ENCODE data around the gene MRPL48.
"Not testable (repeated sequence)": the region's sequence is repeated elsewhere in the genome, so short reads cannot be mapped to it uniquely, and the experiment has no call there.

The MRPL48 gene

DNA sequence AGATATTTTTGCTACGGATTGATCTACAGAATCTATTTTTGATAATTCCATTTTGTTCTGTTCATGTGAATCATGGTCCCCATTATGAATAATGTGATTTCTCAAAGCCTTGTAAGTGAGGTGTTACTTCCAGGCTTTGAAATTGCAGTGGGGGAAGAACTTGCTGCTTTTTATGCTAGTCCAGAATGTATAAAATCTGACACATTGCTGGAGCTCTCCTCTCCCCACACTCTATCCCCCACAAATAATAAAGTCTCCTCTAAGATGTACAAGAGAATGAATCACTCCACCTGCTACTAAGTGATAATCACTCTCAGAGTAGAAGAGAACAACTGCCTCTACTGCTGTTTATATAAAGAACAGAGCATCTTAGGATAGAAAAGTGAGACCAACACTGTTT, 20.9 kb upstream of the MRPL48 start:
- TF ChIP-seq, protein P1, sequence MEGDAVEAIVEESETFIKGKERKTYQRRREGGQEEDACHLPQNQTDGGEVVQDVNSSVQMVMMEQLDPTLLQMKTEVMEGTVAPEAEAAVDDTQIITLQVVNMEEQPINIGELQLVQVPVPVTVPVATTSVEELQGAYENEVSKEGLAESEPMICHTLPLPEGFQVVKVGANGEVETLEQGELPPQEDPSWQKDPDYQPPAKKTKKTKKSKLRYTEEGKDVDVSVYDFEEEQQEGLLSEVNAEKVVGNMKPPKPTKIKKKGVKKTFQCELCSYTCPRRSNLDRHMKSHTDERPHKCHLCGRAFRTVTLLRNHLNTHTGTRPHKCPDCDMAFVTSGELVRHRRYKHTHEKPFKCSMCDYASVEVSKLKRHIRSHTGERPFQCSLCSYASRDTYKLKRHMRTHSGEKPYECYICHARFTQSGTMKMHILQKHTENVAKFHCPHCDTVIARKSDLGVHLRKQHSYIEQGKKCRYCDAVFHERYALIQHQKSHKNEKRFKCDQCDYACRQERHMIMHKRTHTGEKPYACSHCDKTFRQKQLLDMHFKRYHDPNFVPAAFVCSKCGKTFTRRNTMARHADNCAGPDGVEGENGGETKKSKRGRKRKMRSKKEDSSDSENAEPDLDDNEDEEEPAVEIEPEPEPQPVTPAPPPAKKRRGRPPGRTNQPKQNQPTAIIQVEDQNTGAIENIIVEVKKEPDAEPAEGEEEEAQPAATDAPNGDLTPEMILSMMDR (IDR thresholded peaks at IDR 0.05; ENCODE audit: insufficient read depth, low read depth, low read length, missing control alignments): no peak
- no peak for DNase-seq (ENCODE audit: low read depth)
- no peak overlapping the region for H3K4me3 ChIP-seq (ENCODE audit: low read length)

- not testable (repeated sequence) for H3K4me3 ChIP-seq (ENCODE audit: low read length); DNase-seq (ENCODE audit: low read depth)
Observed at GRCh38 chr11:73770811-73771210, 16.9 kb upstream of the MRPL48 start.

DNA sequence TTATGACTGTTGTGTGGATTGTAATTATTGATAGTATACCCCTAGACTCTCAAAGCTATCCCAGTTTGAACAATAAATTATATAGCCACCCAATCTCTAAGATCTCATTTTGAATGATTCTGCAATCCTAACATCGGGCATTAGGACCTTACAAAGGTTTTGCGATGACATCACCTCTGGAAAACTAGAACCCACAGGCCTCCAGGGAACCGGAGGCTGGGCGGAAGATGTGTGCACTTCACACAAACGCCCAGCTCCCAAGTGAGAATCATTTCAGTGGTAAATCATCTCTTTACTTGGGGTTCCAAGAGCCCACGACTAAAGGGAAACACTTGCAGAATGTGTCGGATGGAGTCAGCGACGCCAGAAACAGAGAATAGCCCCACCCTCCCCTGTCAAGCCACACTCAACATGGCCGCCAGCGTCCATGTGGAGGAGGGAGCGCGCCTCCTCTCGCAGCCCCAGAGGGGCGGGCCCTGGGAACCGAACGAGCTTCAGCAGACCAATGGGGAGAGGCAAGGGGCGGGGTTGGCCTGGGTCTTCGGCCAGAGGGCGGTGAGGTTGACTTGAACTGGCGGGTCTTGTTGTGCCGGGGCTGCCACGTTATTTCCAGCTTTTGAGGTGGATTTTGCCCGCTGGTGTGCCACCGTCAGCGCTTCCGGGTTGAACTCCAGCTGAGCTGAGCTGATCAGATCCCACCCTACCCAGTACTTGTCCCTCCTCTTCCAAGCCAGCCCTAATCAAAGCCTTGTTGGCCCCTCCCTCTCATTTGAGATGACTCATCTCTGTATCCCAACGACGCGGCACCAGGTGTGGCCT, 8.4 kb upstream of the MRPL48 start:
- peak; percentile 99 for DNase-seq (ENCODE audit: low read depth)
- TF ChIP-seq, protein P1 (IDR thresholded peaks at IDR 0.05; ENCODE audit: insufficient read depth, low read depth, low read length, missing control alignments): no peak
- H3K4me3 ChIP-seq (ENCODE audit: low read length): peak overlapping the region; percentile 67

DNA sequence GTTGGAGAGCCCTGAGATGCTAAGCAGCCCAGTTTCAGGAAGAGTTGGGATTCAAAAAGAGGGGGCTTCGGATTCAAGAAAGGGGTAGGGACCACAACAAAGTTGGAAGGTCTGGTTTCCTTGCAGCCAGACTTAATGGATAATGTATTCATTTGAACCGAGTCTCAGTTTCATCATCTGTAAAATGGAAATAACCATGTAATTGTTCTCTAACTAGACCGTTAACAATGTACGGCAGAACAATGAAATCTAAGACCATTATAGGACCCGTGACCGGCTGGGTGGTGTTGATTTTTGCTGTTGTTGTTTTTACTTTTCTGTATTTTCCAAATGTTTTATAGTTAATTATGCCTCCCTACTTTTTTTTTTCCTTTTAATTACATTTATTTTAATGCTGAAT, 6.4 kb upstream of the MRPL48 start:
- H3K4me3 ChIP-seq (ENCODE audit: low read length): no peak overlapping the region
- TF ChIP-seq, protein P1 (IDR thresholded peaks at IDR 0.05; ENCODE audit: insufficient read depth, low read depth, low read length, missing control alignments): no peak
- DNase-seq (ENCODE audit: low read depth): no peak

DNA sequence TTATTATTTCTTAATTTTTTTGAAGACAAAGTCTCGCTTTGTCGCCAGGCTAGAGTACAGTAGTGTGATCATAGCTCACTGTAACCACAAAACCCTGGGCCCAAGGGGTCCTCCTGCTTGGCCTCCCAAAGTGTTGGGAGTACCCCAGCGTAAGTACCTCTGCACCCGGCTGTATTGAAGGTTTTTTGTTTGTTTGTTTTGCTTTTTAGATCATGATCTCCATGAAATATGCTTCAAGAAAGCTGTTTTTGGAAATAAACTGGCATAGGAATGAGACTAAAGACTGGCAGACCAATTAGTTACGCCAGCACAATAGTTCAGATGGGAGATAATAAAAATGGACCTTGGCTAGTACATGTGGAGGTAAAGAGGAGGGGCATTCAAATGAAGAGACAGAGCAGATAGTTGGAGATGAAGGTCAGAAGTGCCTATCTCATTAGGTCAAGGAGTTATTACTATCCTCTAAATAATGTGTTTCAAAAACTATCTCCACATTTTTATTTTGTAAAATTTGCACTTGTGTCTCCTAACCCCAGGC, 4.1 kb upstream of the MRPL48 start:
- no peak for DNase-seq (ENCODE audit: low read depth)
- H3K4me3 ChIP-seq (ENCODE audit: low read length): no peak overlapping the region
- TF ChIP-seq, protein P1 (IDR thresholded peaks at IDR 0.05; ENCODE audit: insufficient read depth, low read depth, low read length, missing control alignments): no peak

DNA sequence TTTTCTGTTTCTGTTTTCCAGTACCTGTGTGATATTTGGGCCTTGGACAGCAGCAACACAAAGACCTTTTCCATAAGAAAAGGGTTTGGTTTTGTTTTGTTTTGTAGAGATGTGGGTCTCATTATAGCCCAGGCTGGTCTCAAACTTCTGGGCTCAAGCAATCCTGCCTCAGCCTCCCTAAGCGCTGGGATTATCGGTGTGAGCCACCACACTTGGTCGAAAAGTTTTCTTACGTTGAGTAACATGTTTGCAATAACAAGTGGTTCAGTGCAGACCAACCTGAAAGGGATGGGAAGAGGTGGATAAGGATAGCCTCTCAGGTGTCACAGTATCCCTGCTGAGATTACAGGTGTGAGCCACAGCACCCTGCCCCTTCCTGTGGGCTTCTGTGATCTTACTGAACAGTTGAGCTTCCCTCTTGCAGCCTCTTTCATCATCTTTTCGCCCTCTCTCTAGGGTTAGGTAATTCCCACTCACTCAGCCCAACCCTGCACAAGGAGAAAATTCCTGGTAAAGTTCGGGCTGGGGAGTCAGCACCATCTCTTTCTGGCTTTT, 3.5 kb upstream of the MRPL48 start:
- peak; percentile 65 for DNase-seq (ENCODE audit: low read depth)
- H3K4me3 ChIP-seq (ENCODE audit: low read length): no peak overlapping the region
- TF ChIP-seq, protein P1 (IDR thresholded peaks at IDR 0.05; ENCODE audit: insufficient read depth, low read depth, low read length, missing control alignments): no peak

DNA sequence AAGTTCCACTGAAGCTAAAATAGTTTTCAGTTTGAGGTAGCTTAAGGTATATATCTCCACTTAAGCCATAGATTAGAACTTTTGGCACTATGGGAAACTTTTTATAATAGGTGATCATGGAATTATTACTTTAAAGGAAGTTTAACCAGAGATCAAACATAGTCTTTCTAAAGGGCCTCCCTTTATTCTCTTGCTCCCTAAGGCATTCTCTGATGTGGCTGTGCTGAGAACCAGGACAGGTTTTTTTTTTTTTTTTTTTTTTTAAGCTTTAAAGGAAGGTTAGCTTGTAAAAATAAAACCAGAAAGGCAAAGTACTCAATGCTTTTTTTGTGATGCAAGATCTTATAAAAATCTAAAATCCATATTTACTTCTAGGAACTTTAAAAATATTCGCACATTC, 2.9 kb upstream of the MRPL48 start:
- TF ChIP-seq, protein P1 (IDR thresholded peaks at IDR 0.05; ENCODE audit: insufficient read depth, low read depth, low read length, missing control alignments): no peak
- no peak for DNase-seq (ENCODE audit: low read depth)
- no peak overlapping the region for H3K4me3 ChIP-seq (ENCODE audit: low read length)

GRCh38 chr11:73785467-73785866, 2.2 kb upstream of the MRPL48 start:
- H3K4me3 ChIP-seq (ENCODE audit: low read length); DNase-seq (ENCODE audit: low read depth): not testable (repeated sequence)
